ENCODE measurements around the gene ZNF621.

ZNF621 gene

DNA sequence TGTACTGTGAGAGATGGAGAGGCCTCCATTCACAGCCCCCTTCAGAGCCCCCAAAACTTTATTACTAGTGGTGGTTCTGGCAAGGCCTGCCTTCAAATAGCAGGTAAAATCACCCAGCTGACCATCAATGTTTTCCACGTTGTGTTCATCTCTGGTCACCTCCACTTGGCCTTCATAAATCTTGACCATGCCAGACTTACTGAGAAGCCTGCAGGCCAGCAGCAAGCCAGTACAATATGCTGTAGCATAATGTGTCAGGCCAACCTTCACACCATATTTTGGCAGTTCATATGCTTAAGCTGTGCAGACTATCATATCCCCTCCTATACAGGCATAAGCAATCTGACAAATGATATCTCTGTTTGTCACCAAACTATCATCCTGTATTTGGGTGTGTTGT lies 62.1 kb downstream of the ZNF621 start:
- intact Hi-C loops (cut with DNase I) = loop anchor here (10.0 kb wide), 1 partner anchor 608 kb away; the partner anchor contains the start of gene CTNNB1
- DNase-seq = no peak

- intact Hi-C loops (cut with DNase I) = loop anchor here (10.0 kb wide), 1 partner anchor 606 kb away; the partner anchor contains the start of gene CTNNB1
These were observed 63.6 kb downstream of the ZNF621 start for GRCh38 chr3:40588406-40588805.

More at GRCh38 chr3:40588406-40588805, 63.6 kb downstream of the ZNF621 start:
- DNase-seq = no peak
